HEK293 (cell line): ENCODE results near the gene THEMIS2.

Experiments used
- CTCF ChIA-PET: fragments of 350-600 bp; formaldehyde crosslinking; extraction: SDS; loops from one replicate; lab custom pipeline; 2021; ENCODE audit warnings: antibody characterized with exemption; lab: Yijun Ruan, JAX
- POLR2A ChIA-PET: fragments of 300-600 bp; formaldehyde crosslinking; extraction: SDS; loops from one replicate; lab custom pipeline; 2020; ENCODE audit warnings: antibody characterized with exemption, inconsistent platforms; lab: Yijun Ruan, JAX
- H3K27ac ChIP-seq: fragments of 200-500 bp; sonication (Bioruptor generic); 2 replicates; pipeline ENCODE4 v1.5.1; 2014; ENCODE audit warnings: low read depth, low read length, control low read depth, inconsistent platforms; ENCODE audit errors: extremely low read depth
- H3K36me3 ChIP-seq, 2 experiments: fragments of 200-500 bp in 1 of 2; sonication (Bioruptor generic) in 1 of 2; 1 replicate in 1 of 2; 2 replicates in 1 of 2; pipeline ENCODE4 v1.5.1; 2014 to 2017; ENCODE audit warnings: inconsistent platforms in 2 of 2, low read length in 2 of 2; ENCODE audit not compliant: control insufficient read depth in 2 of 2, insufficient read depth in 1 of 2
- H3K4me1 ChIP-seq: fragments of 200-500 bp; sonication (Bioruptor generic); 2 replicates; pipeline ENCODE4 v1.5.1; 2014; ENCODE audit warnings: mild to moderate bottlenecking, low read length, inconsistent platforms; ENCODE audit not compliant: control insufficient read depth, insufficient read depth
- H3K4me3 ChIP-seq: 2 replicates; pipeline ENCODE4 v1.5.1; 2011; ENCODE audit warnings: low read depth, mild to moderate bottlenecking, control low read depth, low read length, moderate library complexity
- H3K9me3 ChIP-seq: fragments of 200-500 bp; sonication (Bioruptor generic); 2 replicates; pipeline ENCODE4 v1.5.1; 2014; ENCODE audit warnings: low read depth, low read length, inconsistent platforms; ENCODE audit not compliant: control insufficient read depth, insufficient read depth
- PRDM1 ChIP-seq: fragments of 450-650 bp; formaldehyde crosslinking; IDR thresholded peaks from 2 replicates; pipeline ENCODE4; 2016; ENCODE audit warnings: missing biosample characterization, missing genetic modification characterization
- SCRT2 ChIP-seq: fragments of 450-650 bp; formaldehyde crosslinking; IDR thresholded peaks from 2 replicates; pipeline ENCODE4 v1.5.1; 2016; ENCODE audit warnings: missing biosample characterization, missing genetic modification characterization
- ZNF292 ChIP-seq: fragments of 450-650 bp; formaldehyde crosslinking; IDR thresholded peaks from 2 replicates; pipeline ENCODE4 v1.5.1; 2016; ENCODE audit warnings: low read depth, missing biosample characterization, missing genetic modification characterization, borderline replicate concordance
- ZNF426 ChIP-seq: fragments of 450-650 bp; formaldehyde crosslinking; IDR thresholded peaks from 2 replicates; pipeline ENCODE4 v1.5.1; 2017; ENCODE audit warnings: missing biosample characterization, missing genetic modification characterization, mild to moderate bottlenecking, inconsistent platforms, moderate library complexity
- ZNF48 ChIP-seq: fragments of 450-650 bp; formaldehyde crosslinking; IDR thresholded peaks from 2 replicates; pipeline ENCODE4 v1.5.1; 2016; ENCODE audit warnings: missing biosample characterization, missing genetic modification characterization
- ZNF513 ChIP-seq: fragments of 450-650 bp; IDR thresholded peaks from 2 replicates; pipeline ENCODE4 v1.5.1; 2018; ENCODE audit warnings: missing biosample characterization, missing genetic modification characterization
- ZNF549 ChIP-seq: fragments of 450-650 bp; IDR thresholded peaks from 2 replicates; pipeline ENCODE4 v1.5.1; 2018; ENCODE audit warnings: missing biosample characterization, missing genetic modification characterization, mild to moderate bottlenecking, inconsistent platforms, moderate library complexity
- ZNF596 ChIP-seq: fragments of 450-650 bp; IDR thresholded peaks from 2 replicates; pipeline ENCODE4 v1.5.0; 2018; ENCODE audit warnings: missing biosample characterization, mild to moderate bottlenecking, missing genetic modification characterization, moderate library complexity
- ZNF747 ChIP-seq: fragments of 450-650 bp; formaldehyde crosslinking; IDR thresholded peaks from 2 replicates; pipeline ENCODE4 v1.5.1; 2016; ENCODE audit warnings: missing biosample characterization, missing genetic modification characterization
- ZNF777 ChIP-seq: fragments of 450-650 bp; formaldehyde crosslinking; IDR thresholded peaks from 2 replicates; pipeline ENCODE4 v1.5.1; 2017; ENCODE audit warnings: missing biosample characterization, missing genetic modification characterization, borderline replicate concordance
- ZNF830 ChIP-seq: fragments of 450-650 bp; IDR thresholded peaks from 2 replicates; pipeline ENCODE4 v1.5.0; 2018; ENCODE audit warnings: missing biosample characterization, missing genetic modification characterization, low read depth, mild to moderate bottlenecking, moderate library complexity
- ZSCAN18 ChIP-seq: fragments of 450-650 bp; formaldehyde crosslinking; IDR thresholded peaks from 2 replicates; pipeline ENCODE4 v1.5.1; 2016; ENCODE audit warnings: missing biosample characterization, missing genetic modification characterization
- TF ChIP-seq, protein P1 (sequence below): fragments of 450-650 bp; formaldehyde crosslinking; IDR thresholded peaks from 2 replicates; pipeline ENCODE4 v1.5.1; 2016; ENCODE audit warnings: missing biosample characterization, missing genetic modification characterization
- TF ChIP-seq, protein P2 (sequence below): fragments of 450-650 bp; formaldehyde crosslinking; IDR thresholded peaks from 2 replicates; pipeline ENCODE4 v1.5.1; 2016; ENCODE audit warnings: missing biosample characterization, missing genetic modification characterization
- TF ChIP-seq, protein P3 (sequence below): sonication (generic); formaldehyde crosslinking; IDR thresholded peaks from 2 replicates; pipeline ENCODE4 v1.8.1; 2022; ENCODE audit warnings: mild to moderate bottlenecking, moderate library complexity, missing genetic modification reagents
- TF ChIP-seq, protein P4 (sequence below): fragments of 450-650 bp; formaldehyde crosslinking; IDR thresholded peaks from 2 replicates; pipeline ENCODE4 v1.5.1; 2016; ENCODE audit warnings: missing biosample characterization, missing genetic modification characterization

Gene THEMIS2

GRCh38 chr1:27833470-27833869, 38.9 kb upstream of the THEMIS2 start:
- TF ChIP-seq ZNF549 (tag by site-specific recombination) (no peak), ZNF48 (tag by site-specific recombination) (no peak), ZNF292 (tag by site-specific recombination) (no peak), ZNF513 (no peak)
- TF ChIP-seq, protein P1, sequence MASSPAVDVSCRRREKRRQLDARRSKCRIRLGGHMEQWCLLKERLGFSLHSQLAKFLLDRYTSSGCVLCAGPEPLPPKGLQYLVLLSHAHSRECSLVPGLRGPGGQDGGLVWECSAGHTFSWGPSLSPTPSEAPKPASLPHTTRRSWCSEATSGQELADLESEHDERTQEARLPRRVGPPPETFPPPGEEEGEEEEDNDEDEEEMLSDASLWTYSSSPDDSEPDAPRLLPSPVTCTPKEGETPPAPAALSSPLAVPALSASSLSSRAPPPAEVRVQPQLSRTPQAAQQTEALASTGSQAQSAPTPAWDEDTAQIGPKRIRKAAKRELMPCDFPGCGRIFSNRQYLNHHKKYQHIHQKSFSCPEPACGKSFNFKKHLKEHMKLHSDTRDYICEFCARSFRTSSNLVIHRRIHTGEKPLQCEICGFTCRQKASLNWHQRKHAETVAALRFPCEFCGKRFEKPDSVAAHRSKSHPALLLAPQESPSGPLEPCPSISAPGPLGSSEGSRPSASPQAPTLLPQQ (tag by site-specific recombination) = no peak
- ChIA-PET POLR2A (interaction anchor here (0.9 to 1.0 kb wide), 2 partner anchors 60 to 108 kb away, joined by 3 to 4 read pairs; partner anchors contain the start of gene STX12), CTCF (interaction anchor here (0.6 to 1.7 kb wide), 3 partner anchors 72 to 393 kb away, joined by 3 to 4 read pairs (median 3); partner anchors contain the start of gene FAM76A)
- no peak overlapping the region for H3K4me3 ChIP-seq
- no peak overlapping the region for H3K27ac ChIP-seq
- no peaks in the 10 kb centered on the region for H3K9me3 ChIP-seq
- 0 out of 2 replicates have a peak, but pooled peaks cover 2% of the 10 kb centered on the region for H3K4me1 ChIP-seq
- H3K36me3 ChIP-seq = peaks cover 19 to 53% of the 10 kb centered on the region in 2 experiments

DNA sequence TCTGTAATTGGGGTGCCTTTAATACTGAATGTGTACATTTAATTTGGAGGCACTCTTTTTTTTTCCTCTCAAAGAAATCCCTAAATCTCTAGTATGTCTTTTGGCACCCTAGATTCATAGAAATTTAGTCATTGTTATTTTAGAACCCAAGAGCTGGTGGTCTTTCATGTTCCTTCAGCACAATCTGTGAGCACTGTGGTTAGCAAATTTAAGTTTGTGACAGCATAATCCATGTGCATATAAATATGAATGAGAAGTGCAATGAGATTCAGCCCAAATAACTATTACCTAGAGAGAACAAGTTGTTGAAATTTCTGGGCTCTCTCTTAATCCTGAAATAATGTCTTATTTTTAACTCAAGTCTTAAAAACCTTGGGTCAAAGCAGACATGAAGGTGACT, 37.3 kb upstream of the THEMIS2 start:
- Histone ChIP-seq H3K9me3 (no peaks in the 10 kb centered on the region), H3K4me3 (no peak overlapping the region), H3K4me1 (0 out of 2 replicates have a peak, but pooled peaks cover 2% of the 10 kb centered on the region), H3K36me3 (peaks cover 28 to 68% of the 10 kb centered on the region in 2 experiments)
- ChIA-PET POLR2A (interaction anchor here (0.5 kb wide), 1 partner anchor 66 kb away, joined by 4 read pairs; no protein-coding TSS in a partner anchor), CTCF (interaction anchor here (0.9 to 1.6 kb wide), 3 partner anchors 12 to 278 kb away, joined by 3 to 6 read pairs (median 4); no protein-coding TSS in a partner anchor)
- TF ChIP-seq ZNF426 (tag by site-specific recombination) = no peak
- TF ChIP-seq, protein P2, sequence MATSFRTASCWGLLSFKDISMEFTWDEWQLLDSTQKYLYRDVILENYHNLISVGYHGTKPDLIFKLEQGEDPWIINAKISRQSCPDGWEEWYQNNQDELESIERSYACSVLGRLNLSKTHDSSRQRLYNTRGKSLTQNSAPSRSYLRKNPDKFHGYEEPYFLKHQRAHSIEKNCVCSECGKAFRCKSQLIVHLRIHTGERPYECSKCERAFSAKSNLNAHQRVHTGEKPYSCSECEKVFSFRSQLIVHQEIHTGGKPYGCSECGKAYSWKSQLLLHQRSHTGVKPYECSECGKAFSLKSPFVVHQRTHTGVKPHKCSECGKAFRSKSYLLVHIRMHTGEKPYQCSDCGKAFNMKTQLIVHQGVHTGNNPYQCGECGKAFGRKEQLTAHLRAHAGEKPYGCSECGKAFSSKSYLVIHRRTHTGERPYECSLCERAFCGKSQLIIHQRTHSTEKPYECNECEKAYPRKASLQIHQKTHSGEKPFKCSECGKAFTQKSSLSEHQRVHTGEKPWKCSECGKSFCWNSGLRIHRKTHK (tag by site-specific recombination) = no peak
- no peak for TF ChIP-seq ZNF777
- TF ChIP-seq ZNF48 (tag by site-specific recombination) = no peak
- no peak for TF ChIP-seq ZSCAN18 (tag by site-specific recombination)
- no peak for TF ChIP-seq ZNF596 (tag by site-specific recombination)
- no peak for TF ChIP-seq PRDM1 (tag by site-specific recombination)
- TF ChIP-seq ZNF830 = no peak
- TF ChIP-seq SCRT2 (tag by site-specific recombination) = no peak
- TF ChIP-seq, protein P3, sequence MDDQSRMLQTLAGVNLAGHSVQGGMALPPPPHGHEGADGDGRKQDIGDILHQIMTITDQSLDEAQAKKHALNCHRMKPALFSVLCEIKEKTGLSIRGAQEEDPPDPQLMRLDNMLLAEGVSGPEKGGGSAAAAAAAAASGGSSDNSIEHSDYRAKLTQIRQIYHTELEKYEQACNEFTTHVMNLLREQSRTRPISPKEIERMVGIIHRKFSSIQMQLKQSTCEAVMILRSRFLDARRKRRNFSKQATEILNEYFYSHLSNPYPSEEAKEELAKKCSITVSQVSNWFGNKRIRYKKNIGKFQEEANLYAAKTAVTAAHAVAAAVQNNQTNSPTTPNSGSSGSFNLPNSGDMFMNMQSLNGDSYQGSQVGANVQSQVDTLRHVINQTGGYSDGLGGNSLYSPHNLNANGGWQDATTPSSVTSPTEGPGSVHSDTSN = no peak
- TF ChIP-seq ZNF747 (tag by site-specific recombination) = no peak
- TF ChIP-seq, protein P4, sequence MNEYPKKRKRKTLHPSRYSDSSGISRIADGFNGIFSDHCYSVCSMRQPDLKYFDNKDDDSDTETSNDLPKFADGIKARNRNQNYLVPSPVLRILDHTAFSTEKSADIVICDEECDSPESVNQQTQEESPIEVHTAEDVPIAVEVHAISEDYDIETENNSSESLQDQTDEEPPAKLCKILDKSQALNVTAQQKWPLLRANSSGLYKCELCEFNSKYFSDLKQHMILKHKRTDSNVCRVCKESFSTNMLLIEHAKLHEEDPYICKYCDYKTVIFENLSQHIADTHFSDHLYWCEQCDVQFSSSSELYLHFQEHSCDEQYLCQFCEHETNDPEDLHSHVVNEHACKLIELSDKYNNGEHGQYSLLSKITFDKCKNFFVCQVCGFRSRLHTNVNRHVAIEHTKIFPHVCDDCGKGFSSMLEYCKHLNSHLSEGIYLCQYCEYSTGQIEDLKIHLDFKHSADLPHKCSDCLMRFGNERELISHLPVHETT (tag by site-specific recombination) = no peak
- TF ChIP-seq, all 188 proteins: peak for 0
- no peak overlapping the region for H3K27ac ChIP-seq
